GM21825 (cell line): ENCODE results near the gene WDR5.
A peak's percentile ranks its signal among the peaks of the same experiment; 100 is the strongest.

Experiments used
- ATAC-seq: cut with Tn5 transposase; IDR thresholded peaks from one replicate; pipeline ENCODE4 v1.9.1; 2021; ENCODE audit warnings: mild to moderate bottlenecking, moderate library complexity; ENCODE audit not compliant: unreplicated experiment

The WDR5 gene

GRCh38 chr9:134131471-134132207 is 4.2 kb upstream of the WDR5 start:
- ATAC-seq = no peak

- ATAC-seq = no peak
These were observed 3.5 kb upstream of the WDR5 start for GRCh38 chr9:134132208-134132870.

GRCh38 chr9:134134949-134135342 is 936 bp upstream of the WDR5 start:
- no peak for ATAC-seq

GRCh38 chr9:134136118-134136995 is 475 bp downstream of the WDR5 start:
- peak; percentile 9 for ATAC-seq

- ATAC-seq = no peak
These were observed 1.1 kb downstream of the WDR5 start for GRCh38 chr9:134136996-134137299.

- ATAC-seq = no peak
These were observed 2.4 kb downstream of the WDR5 start for GRCh38 chr9:134138292-134138691.

GRCh38 chr9:134139081-134139480 is 3.2 kb downstream of the WDR5 start:
- ATAC-seq = no peak

GRCh38 chr9:134141906-134142305 is 6.0 kb downstream of the WDR5 start:
- ATAC-seq = no peak

- ATAC-seq = no peak
These were observed 8.9 kb downstream of the WDR5 start for GRCh38 chr9:134144801-134145200.

- ATAC-seq = no peak
These were observed 9.4 kb downstream of the WDR5 start for GRCh38 chr9:134145262-134145661.

- no peak for ATAC-seq
These were observed 11.1 kb downstream of the WDR5 start for GRCh38 chr9:134146774-134147493.

- no peak for ATAC-seq
These were observed 13.5 kb downstream of the WDR5 start for GRCh38 chr9:134149380-134149779.

GRCh38 chr9:134150557-134151214 is 14.8 kb downstream of the WDR5 start:
- no peak for ATAC-seq

- no peak for ATAC-seq
These were observed 16.2 kb downstream of the WDR5 start for GRCh38 chr9:134152022-134152448.

GRCh38 chr9:134152488-134152887 is 16.6 kb downstream of the WDR5 start:
- no peak for ATAC-seq

- ATAC-seq = no peak
These were observed 17.6 kb downstream of the WDR5 start for GRCh38 chr9:134153450-134153849.

- ATAC-seq = no peak
These were observed 18.4 kb downstream of the WDR5 start for GRCh38 chr9:134154262-134154701.

GRCh38 chr9:134155812-134156377 is 20.0 kb downstream of the WDR5 start:
- ATAC-seq = no peak

- no peak for ATAC-seq
These were observed 20.9 kb downstream of the WDR5 start for GRCh38 chr9:134156564-134157377.
